Astrocyte of the spinal cord (primary cell): ENCODE measurements around the gene NAT16.

Experiments used
- DNase-seq: peaks from one replicate; pipeline ENCODE4 v3.0.0; 2011; ENCODE audit warnings: low read depth, low spot score
- H3K4me3 ChIP-seq: 2 replicates; pipeline ENCODE4 v1.5.1; 2011; ENCODE audit warnings: low read depth, mild to moderate bottlenecking, low read length, moderate library complexity
- in situ Hi-C: cut with HindIII; loops from 2 replicates; pipeline ENCODE4 v1.10.0; 2017; ENCODE audit warnings: low sequenced_read_pairs
- TF ChIP-seq, protein P1 (sequence below): IDR thresholded peaks from 2 replicates; pipeline ENCODE4 v1.5.1; 2012; ENCODE audit warnings: low read depth, mild to moderate bottlenecking, low read length, inconsistent platforms

The NAT16 gene

DNA sequence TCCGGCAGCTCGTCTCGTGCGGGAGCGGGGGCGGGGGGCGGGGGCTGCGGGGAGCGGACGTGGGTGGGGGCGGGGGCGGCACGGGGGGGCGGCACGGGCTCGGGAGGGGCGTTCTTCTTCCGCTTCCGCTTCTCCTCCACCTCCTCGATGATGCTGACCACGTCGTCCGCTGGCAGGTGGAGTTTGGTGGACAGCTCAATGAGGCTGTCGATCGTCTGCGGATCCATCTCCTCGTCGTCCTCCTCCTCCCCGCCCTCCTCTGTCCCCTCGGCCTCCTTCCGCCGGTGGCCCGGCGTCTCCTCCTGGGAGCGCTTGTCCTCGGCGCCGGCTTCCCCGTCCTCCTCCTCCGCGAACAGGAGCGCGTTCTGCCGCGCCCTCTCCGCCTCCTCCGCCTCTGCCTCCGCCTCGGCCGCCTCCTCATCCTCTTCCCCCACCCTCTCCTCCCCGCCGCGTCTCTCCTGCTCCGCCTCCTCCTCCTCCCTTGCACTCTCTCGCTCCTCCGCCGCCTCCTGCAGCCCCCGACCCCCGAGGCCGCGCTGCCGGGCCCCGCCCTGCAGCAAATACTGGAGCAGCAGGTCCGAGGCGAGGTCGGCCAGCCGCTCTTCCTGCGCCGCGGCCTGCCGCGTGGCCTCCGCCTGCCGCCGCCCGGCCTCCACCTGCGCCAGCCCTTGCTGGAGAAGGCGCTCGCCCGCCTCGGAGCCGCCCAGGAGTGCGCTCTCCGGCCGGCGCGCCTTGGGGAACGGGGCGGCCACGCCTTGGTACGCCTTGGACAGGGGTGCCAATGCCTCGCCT, 16.6 kb downstream of the NAT16 start:
- TF ChIP-seq, protein P1, sequence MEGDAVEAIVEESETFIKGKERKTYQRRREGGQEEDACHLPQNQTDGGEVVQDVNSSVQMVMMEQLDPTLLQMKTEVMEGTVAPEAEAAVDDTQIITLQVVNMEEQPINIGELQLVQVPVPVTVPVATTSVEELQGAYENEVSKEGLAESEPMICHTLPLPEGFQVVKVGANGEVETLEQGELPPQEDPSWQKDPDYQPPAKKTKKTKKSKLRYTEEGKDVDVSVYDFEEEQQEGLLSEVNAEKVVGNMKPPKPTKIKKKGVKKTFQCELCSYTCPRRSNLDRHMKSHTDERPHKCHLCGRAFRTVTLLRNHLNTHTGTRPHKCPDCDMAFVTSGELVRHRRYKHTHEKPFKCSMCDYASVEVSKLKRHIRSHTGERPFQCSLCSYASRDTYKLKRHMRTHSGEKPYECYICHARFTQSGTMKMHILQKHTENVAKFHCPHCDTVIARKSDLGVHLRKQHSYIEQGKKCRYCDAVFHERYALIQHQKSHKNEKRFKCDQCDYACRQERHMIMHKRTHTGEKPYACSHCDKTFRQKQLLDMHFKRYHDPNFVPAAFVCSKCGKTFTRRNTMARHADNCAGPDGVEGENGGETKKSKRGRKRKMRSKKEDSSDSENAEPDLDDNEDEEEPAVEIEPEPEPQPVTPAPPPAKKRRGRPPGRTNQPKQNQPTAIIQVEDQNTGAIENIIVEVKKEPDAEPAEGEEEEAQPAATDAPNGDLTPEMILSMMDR = no peak
- in situ Hi-C loops = no loop called here
- DNase-seq = no peak
- H3K4me3 ChIP-seq = peak overlapping the region; percentile 27

DNA sequence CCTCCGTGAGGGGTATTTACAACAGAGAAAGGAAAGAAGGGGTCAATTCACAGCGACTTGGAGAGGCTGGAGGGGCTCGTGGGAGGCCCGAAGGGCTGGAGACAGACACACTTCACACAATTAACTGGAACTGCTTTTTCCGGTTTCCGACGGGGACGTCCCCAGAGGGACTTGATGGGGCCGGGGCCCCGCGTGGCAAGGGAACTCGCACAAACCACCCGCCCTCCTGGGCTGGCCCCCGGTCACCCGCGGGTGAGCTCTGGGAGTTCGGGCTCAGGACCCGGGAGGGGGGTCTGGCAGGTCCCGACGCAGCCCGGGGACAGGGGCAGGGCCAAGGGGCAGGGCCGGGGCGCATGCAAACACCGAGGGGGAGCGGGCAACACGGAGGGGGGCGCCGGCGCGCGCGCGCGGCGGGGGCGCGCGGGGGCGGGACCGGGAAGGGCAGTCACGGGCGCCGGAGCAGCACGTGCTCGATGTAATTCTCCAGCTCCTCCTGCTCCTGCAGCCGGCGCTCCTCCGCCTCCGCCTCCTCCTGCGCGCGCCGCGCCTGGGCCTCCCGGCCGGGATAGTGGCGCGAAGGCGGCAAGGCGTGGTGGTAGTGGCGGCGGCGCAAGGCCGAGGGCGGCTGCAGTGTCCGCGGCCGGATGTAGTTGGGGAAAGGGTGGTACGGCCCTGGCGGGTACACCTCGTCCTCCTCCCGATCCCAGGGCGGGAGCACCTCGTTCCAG, 17.4 kb downstream of the NAT16 start:
- TF ChIP-seq, protein P1 = no peak
- in situ Hi-C loops = no loop called here
- DNase-seq = peak; percentile 34
- peak overlapping the region; percentile 27 for H3K4me3 ChIP-seq

DNA sequence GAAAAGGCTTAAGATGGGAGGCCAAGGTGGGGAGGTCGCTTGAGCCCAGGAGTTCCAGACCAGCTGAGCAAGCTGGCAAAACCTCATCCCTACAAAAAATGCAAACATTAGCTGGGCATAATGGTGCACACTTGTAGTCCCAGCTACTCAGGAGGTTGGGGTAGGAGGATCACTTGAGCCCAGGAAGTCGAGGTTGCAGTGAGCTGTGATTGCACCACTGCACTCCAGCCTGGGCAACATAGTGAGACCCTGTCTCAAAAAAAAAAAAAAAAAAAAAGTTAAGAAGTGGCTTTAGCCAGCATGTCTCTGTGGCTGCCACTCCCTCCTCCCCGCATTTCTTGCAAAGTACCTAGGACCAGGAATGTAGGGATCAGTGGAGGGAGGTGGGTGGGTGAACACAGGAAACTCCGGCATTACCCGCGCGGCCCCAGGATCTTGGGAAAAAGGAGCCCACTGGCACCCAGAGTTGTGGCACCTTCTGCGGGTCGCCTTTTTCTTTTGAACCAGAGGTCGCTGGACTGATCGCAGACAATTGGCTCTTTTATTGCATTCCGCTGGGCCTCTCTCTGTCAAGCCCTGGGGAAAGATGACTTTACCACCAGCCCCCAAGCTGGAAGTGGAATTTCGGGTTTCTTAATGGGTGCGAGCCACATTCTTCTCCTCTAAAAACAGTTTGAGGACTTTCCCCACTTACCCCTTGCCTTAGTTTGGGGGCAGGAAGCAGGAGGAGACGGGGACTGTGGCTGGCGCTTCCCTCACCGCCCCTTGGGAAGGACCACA, 18.2 kb downstream of the NAT16 start:
- H3K4me3 ChIP-seq = no peak overlapping the region
- TF ChIP-seq, protein P1 = no peak
- in situ Hi-C loops = no loop called here
- DNase-seq = no peak

DNA sequence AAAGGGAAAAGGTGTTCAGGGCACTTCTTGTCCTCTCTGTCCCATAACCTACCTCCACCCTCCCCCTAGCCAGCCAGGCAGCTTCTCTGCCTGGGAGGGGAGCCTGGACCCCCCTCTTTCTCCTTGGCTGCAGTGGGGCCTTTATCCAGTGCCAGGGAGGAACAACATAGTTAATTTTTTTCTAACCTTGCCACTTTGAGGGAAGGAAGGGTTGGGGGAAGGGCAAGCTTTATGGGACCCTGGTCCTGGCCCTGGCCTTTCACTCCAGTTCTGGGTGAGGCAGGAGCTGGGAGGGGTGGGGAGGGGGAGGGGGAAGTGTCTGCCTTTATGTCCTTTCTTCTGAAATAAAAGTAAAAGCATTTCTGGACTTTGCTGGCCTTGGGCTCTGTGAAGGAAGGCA, 19.2 kb downstream of the NAT16 start:
- H3K4me3 ChIP-seq = no peak overlapping the region
- no peak for DNase-seq

DNA sequence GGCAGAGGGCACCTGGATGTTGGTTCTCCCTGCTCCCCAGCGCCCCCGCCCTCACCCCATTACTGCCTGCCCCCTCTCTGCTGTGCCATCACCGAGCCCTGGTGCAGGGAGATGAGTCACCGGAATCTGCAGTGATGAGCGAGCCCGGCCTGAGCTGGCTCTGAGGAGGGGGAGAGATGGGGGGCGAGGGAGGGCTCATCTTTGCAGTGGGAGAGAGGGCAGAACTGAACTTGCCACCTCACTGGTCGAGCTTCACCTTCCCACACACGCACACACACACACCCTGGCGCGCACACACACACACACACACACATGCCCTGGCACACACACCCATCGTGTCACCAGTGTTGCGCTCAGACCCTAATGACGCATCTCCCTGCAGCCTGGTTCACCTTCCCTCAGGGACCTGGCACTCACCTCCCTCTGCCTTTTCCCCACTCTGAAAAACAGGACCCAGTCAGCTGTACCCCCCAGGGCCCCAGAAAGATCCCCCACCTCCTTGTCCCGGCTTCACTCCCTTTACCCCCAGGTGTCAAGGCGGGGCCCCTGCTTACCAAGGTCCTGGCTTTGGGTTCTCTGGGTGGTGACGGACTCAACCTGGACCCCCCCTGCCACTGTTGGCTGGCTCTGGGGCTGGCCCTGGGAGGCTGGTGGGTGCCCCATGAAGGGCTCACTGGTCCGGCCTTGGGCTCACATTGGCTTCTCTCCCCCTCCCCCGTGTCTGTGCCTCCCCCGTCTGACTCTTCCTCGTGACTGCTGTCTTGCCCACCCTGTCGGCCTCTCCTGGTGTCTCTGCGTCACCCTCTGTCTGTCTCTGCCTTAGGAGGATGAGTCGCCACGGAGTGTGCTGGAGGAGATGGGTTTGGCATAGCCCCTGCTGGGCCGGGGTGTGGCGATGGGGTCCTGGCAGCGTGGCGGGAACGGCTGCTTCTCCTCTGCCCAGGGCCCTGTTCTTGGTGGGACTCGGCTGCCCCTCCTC, 20.1 kb downstream of the NAT16 start:
- in situ Hi-C loops = no loop called here
- DNase-seq = no peak
- no peak overlapping the region for H3K4me3 ChIP-seq
- TF ChIP-seq, protein P1 = no peak

More for the DNA sequence above, 19.2 kb downstream of the NAT16 start:
- TF ChIP-seq, protein P1 = no peak
- in situ Hi-C loops = no loop called here
